ENCODE measurements around the gene ORAI2.
A peak's percentile ranks its signal among the peaks of the same experiment; 100 is the strongest.
"Not testable (repeated sequence)": the region's sequence is repeated elsewhere in the genome, so short reads cannot be mapped to it uniquely, and the experiment has no call there.

Gene ORAI2
- 20.6 to 140 (median 39.7) reads per million in 17 experiments for total RNA-seq

DNA sequence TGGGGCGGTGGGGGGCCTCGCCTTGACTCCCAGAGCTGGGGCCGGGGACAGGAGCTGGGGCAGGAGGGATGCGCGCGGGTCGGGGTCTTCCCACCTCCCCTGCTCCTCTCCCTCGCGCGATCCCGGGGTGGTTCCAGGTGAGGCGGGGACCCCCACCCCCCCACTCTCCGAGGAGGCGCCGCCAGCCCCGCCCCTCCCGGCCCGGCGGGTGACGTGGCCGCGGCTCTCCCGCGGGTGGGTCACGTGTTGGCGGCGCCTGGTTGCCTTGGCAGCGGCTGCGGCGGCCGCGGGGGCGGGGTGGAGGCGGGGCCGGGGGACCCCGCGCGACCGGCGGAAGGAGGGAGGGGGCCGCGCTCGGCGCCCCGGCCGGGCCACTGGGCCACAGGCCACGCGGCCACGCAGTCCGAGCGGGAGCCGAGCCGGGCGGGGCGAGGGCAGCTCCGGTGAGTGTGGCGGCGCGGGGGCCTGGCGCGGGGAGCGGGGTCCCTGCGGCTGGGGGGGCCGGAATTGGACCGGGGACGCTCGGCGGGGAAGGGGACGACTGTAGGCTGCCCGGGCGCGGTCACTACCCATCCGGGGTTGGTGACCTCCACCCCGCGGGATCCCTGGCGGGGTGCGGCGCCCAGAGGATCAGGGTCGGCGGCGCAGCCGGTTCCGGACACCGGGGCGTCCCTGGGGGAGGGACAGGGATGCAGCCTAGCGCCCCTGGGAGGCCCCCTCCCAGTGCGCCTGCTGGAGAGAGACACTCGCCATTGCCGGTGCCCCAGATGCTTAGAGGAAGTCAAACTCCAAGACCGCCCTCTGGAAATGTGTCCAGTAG is at the start of gene ORAI2:
Gene ORAI2, plus strand, starts transcription at position 357 of the 820 bp plus-strand sequence. CDS start 5,382 bp downstream, outside the sequence.
- DNase-seq, result peak; percentile 69 to 91 (median 79)

DNA sequence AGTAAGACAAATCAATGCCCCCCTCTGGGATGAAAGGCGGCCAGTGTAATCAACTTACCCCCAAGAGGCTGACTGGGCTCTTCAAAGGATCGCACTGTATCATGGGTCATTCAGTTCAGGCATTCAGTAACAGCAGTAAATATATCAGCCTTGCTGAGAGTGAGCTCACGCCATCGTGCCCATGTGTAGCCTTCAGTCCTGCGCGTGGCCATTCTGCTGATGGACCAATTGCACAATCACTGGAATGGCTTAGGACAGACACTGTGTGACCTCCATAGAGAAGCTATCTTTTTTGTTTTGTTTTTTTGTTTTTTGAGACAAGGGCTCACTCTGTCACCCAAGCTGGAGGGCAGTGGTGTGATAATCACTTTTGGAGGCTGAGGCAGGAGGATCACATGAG is 46.3 kb upstream of the ORAI2 start:
- DNase-seq, result no peak

DNA sequence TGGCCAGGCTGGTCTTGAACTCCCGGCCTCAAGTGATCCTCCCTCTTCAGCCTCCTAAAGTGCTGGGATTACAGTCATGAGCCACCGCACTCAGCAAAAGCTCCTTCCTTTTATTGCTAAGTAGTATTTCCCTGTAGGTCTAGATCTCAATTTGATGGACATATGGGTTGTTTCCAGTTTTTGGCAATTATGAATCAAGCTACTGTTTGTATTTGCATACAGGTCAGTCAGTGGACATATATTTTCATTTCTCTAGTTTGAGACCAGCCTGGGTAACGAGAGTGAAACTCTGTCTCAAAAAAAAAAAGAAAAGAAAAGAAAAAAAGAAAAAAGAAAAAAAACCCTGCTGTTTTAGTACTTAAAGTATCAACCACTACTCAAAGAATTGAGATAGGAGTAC is 43.6 kb upstream of the ORAI2 start:
- no peak for DNase-seq

DNA sequence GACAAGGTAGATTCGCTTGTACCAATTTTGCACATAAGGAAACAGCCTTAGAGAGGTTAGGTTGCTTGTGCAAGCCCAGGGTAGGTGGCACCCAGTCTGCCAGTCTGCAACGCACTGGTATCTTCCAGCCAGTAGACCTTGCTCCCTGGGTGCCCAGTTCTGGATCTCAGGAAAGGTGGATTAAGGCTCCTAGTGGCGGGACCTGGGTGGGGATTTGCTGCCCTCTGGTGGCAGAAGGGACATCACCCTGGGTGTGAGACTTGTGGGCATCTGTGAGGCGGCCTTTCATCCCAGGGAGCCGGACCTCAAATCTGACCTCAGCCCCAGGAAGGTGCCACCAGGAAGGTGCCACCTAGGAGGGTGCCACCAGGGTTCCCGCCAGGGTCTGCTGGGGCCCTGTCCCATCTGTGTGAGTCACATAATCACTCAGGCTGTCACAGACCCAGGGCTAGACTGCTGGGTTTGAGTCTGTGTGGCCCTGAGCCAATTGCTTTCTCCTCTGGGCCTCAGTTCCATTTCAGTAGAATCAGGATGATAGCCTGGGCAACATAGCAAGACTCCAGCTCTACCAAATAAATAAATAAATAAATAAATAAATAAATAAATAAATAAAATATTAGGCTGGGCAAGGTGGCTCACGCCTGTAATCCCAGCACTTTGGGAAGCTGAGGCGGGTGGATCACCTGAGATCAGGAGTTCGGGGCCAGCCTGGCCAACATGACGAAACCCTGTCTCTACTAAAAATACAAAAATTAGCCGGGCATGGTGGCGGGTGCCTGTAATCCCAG is 42.5 kb upstream of the ORAI2 start:
- peak; percentile 82 to 91 (median 88) for DNase-seq

GRCh38 chr7:102392330-102392729 is 41.0 kb upstream of the ORAI2 start:
- DNase-seq, result no peak

DNA sequence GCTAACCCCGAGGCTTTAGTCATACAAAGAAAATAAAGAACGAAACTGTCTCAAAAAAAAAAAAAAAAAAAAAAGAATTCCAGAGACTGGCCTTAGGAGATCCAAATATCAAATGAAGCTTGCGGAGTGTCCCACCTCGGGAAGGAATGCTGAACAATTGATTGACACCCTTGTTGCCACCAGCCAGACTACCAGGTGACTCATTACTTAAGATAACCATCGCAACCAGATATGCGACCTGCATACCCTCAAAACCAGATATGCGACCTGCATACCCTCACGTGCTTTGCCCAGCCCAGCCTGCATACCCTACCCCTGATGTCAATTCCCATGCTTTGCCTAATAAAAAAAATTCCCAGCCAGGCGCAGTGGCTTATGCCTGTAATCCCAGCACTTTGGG is 39.9 kb upstream of the ORAI2 start:
- DNase-seq, result no peak

- no peak for DNase-seq
Observed at GRCh38 chr7:102395592-102395872, 37.8 kb upstream of the ORAI2 start.

- peak; percentile 95 to 99 (median 96) for DNase-seq
Observed at GRCh38 chr7:102395873-102396709, 37.3 kb upstream of the ORAI2 start, which contains the start of gene PRKRIP1. TSS of gene PRKRIP1 (plus strand) at chr7:102396363. CDS start at chr7:102396412, 49 bp downstream.

GRCh38 chr7:102396710-102397019 is 36.7 kb upstream of the ORAI2 start:
- no peak for DNase-seq

GRCh38 chr7:102398543-102398942 is 34.8 kb upstream of the ORAI2 start:
- no peak for DNase-seq

GRCh38 chr7:102400360-102400759 is 33.0 kb upstream of the ORAI2 start:
- DNase-seq, result no peak

- no peak for DNase-seq
Observed at GRCh38 chr7:102403563-102403962, 29.8 kb upstream of the ORAI2 start.

GRCh38 chr7:102404005-102404861 is 29.1 kb upstream of the ORAI2 start:
- DNase-seq, result peak; percentile 62 to 83 (median 78)

- not testable (repeated sequence) for DNase-seq
Observed at GRCh38 chr7:102404862-102405188, 28.6 kb upstream of the ORAI2 start.

- DNase-seq, result no peak
Observed at GRCh38 chr7:102407910-102408309, 25.5 kb upstream of the ORAI2 start.

DNA sequence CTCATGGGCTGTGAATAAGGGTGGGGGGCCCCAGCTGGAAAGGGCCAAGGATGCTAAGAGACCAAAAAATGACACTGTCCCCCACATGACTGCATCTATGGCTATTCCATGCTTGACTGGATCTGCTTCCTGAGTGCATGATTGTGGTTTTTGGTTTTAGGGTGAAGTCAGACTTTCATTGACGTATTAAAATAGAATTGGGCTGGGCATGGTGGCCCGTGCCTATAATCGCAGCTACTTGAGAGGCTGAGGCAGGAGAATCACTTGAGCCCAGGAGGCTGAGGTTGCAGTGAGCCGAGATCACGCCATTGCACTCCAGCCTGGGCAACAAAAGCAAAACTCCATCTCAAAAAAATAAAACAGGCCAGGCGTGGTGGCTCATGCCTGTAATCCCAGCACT is 24.8 kb upstream of the ORAI2 start:
- DNase-seq, result not testable (repeated sequence)

GRCh38 chr7:102409340-102409739 is 24.0 kb upstream of the ORAI2 start:
- DNase-seq, result no peak

DNA sequence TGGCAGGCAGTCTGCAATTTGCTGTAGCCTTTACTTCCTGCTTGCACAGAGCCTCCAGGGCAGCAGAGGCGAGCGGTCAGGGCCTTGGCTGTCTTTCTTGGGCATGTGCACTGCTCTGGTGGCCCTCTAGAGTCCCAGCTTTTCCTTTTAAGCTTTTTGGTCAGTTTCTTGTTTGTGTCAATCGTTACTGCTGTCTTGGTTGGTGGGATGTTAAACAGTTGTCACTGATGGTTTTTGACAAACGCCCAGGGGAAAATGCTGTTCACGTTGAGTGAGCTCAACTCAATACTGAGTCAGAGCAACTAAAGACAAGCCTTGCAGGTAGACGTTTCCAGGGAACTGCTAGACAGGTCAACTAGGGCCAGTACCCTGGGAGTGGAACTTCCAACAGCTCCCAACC is 23.3 kb upstream of the ORAI2 start:
- no peak for DNase-seq

GRCh38 chr7:102410918-102411317 is 22.5 kb upstream of the ORAI2 start:
- no peak for DNase-seq

DNA sequence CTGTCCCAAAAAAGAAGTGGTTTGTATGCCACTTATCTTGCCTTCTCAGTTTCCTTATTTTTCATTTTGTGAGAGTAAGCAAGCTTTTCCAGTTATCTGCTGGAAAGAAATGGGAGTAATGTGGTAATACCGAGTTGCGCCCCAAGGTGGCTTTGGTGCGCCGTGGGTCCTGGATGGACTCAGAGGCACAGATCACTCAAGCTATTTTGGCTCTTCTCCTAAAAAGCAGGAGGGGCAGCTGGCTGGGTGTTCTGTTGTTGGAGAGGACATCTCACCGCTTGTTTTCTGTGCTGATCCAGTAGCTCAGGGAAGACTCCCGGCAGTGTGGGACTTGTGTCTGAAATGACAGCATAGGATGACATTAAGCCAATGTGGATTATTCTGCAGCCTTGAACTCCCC is 20.8 kb upstream of the ORAI2 start:
- peak; percentile 65 to 78 (median 71) for DNase-seq

DNA sequence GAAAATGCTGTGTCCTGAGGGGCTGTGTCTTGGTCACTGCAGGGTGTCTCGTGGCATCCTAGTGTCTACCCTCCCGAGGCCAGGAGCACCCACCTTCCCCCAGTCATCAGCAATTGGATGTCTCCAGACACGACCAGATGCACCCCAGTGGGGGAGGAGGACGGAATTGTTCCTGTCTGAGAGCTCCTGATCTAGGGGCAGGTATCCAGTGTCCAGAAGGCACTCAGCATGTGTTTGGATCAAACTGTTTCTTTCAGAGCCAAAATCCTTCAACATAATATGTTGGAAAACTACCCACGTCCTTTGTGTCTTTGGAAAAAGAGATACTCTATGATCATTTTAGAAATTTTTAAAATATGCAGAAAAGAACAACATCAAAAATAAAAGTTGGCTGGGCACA is 20.3 kb upstream of the ORAI2 start:
- DNase-seq, result no peak

- no peak for DNase-seq
Observed at GRCh38 chr7:102413611-102414010, 19.8 kb upstream of the ORAI2 start.
